DMS114 treated with DMSO at 0.1 percent for 48 hours (cell line): Measurements from ENCODE around the gene BICRAL.
"Not testable (repeated sequence)": the region's sequence is repeated elsewhere in the genome, so short reads cannot be mapped to it uniquely, and the experiment has no call there.

ENCODE experiments used
- DNase-seq: peaks from one replicate; lab custom pipeline; 2025; ENCODE audit not compliant: unreplicated experiment; lab: John Stamatoyannopoulos, UW

Gene BICRAL

DNA sequence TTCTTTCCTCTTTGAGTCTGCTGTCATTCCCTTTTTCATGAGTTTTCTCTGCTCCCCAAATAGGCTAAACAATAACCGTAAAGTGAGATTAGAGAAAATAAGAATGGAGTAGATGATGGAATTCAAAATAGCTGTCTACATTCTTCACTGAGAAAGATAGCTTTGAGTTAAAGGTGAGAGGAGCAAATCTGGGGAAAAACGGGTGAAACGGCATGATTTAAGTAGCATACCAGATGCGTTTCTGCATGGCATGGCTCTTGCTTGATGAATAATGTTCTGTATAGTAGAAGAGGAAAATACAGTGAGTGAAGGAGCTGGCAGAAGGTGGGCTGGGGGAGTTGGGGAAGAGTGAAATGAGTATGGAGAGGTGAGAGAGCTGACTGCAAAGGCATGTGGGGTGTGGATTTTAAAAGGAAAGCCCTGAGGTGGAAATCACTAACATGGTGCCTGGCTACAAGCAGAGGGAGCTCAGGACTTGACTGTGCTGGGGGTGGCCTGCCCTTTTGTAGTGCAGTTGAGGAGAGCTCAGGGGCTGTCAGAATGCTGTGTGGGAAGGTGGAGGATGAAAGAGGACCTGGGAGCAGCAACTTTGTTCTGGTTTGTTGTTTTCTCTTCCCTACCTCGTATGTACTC, 8.8 kb downstream of the BICRAL start:
- no peak for DNase-seq

DNA sequence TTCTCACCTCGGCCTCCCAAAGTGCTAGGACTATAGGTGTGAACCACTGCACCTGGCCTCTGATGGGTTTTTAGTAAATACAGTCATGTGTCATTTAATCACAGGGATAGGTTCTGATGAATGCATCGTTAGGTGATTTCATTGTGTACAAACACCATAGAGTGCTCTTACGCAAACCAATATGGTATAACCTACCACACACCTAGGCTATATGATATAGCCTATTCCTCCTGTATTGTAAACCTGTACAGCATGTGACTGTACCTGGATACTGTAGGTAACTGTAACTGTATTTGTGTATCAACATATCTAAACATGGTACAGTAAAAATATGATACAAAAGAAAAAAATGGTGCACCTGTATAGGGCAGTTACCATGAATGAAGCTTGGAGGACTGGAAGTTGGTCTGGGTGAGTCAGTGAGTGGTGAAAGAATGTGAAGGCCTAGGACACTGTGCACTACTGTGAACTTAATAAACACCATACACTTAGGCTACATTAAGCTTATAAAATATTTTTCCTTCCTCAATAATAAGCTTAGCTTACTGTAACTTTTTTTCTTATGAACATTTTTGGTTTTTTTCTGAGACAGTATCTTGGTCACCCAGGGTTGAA, 10.0 kb downstream of the BICRAL start:
- DNase-seq: no peak

GRCh38 chr6:42795651-42796050, 13.8 kb downstream of the BICRAL start:
- DNase-seq: no peak

DNA sequence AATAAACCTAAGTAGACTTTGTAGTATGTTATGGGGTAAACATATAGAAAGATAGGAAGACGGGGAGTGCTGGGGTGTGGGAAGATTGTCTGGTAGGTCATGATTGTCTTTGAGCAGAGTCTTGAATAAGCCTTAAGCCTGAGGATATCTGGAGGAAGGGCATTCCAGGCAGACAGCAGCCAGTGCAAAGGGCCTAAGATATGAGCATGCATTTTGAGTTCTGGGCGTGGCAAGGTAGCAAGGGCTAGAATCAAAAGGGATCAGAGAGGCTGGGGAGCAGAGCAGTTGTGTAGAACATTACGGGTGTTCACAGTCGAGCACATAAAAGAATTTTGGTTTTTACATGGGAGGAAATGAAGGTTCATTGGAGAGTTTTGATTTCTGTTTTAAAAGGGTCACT, 14.3 kb downstream of the BICRAL start:
- DNase-seq: no peak

DNA sequence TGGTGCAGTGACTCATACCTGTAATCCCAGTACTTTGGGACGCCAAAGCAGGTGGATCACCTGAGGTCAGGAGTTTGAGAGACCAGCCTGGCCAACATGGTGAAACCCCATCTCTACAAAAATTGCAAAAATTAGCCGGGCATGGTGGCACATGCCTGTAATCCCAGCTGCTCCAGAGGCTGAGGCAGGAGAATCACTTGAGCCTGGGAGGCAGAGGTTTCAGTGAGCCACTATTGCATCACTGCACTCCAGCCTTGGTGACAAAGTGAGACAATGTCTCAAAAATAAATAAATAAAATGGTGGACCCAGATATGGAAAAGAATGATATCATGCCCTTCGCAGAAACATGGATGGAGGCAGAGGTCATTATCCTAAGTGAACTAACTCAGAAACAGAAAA, 15.8 kb downstream of the BICRAL start:
- not testable (repeated sequence) for DNase-seq

DNA sequence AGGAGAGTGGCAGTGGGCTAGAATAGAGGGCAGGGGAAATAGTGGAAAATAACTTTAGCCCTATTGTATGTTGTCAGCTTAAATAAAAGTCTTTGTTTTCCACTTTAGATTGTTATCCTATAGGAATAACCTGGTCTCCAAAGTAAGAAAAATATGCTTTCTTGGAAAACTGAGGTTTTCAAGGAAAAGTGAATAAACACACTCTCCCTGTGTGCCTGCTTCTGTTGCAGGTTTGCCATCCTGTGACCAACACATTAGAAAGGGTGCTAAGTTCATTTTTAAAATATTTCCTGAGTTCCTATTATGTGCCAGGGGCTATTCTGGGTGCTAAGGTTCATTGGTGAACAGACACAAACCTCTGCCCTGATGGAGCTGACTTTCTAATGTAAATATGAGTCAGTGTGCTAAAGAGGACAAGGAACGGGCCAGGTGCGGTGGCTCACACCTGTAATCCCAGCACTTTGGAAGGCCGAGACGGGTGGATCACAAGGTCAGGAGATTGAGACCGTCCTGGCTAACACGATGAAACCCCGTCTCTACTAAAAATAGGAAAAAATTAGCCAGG, 23.5 kb downstream of the BICRAL start:
- DNase-seq: no peak

- DNase-seq: not testable (repeated sequence)
These were observed 24.5 kb downstream of the BICRAL start for GRCh38 chr6:42806359-42806758.

GRCh38 chr6:42808492-42809483, 26.9 kb downstream of the BICRAL start:
- DNase-seq: no peak

DNA sequence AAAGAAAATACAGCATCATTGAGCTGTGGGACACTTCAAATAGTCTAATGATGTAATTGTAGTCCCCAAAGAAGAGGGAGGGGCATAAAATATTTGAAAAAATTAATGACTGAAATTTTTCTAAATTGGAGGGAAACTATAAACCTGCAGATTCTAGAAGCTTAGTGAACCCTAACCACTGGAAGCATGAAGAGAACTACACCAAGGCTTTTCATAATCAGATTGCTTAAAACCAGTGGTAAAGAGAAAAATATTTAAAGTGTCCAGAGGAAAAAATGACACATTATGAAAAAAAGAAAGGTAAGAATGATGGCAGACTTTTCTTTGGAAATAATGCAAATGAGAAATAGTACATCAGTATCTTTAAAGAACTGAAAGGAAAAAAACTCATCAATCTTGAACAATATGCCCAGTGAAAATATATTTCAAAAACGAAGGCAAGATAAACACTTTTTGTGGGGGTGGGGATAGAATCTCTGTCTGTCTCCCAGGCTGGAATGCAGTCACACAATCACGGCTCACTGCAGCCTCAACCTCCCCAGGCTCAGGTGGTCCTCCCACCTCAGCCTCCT, 31.3 kb downstream of the BICRAL start:
- DNase-seq: no peak

DNA sequence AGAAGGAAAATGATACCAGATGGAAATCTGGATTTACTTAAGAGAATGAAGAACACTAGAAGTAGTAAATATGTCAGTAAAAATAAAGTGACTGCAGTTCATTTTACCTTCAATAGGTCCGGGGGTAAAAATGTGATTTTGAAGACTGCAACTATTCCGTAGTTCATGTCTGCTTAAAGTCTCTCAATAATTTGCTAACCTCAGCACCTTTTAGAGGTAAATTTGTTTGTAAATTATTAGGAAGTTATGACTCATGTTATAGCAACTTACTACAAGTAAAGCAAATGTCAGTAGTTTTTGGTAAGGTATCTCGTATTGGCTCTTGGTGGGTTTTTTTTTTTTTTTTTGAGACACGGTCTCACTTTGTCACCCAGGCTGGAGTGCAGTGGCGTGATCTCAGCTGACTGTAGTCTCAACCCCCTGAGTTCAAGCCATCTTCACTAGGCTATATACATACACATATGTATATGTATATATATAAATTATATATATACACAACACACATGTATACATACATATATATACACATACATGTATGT, 32.1 kb downstream of the BICRAL start:
- DNase-seq: no peak

DNA sequence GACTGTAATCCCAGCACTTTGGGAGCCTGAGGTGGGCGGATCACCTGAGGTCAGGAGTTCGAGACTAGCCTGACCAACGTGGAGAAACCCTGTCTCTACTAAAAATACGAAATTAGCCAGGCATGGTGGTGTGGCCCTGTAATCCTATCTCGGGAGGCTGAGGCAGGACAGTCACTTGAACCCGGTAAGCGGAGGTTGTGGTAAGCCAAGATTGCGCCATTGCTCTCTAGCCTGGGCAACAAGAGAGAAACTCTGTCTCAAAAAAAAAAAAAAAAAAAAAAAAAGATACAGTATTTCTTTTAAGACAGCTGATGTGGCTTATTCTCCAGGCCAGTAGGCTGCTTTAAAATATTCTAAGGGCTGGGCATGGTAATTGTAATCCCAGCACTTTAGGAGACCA, 33.9 kb downstream of the BICRAL start:
- not testable (repeated sequence) for DNase-seq

DNA sequence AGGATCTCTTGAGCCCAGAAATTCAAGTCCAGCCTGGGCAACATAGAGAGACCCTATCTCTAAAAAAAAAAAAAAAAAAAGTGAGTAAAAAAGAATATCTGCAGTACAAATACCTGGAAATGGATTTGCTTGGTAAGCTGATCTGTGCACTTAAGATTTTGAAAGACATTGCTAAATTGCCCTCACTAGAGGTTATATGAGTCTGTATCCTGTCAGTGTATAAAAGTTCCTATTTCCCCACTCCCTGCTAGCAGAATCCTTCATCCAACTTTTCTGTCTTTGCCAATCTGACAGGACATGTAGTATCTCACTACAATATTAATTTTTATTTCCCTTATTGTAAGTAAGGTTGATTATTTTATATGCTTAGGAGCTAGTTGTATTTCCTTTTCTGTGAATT, 36.1 kb downstream of the BICRAL start:
- DNase-seq: no peak

GRCh38 chr6:42818416-42818815, 36.6 kb downstream of the BICRAL start:
- DNase-seq: no peak

DNA sequence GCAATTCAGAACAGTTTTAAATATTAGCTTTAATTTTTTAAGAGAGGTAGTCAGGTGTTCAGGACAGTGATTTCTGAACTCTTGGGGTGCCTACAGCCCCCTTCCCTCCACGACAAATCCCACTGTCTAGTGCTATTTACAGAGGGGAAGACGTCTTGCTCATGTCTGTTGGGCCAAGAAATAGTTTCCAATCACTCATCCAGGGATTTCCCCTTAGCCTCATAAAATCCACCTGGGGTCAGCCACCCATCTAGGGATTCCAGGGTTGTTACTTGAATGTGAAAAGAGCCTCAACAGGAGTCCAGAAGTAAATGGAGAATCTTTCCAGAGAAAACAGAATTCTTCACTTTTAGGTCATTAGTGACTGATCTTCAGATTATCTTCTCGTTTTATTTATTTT, 37.0 kb downstream of the BICRAL start:
- DNase-seq: no peak

- DNase-seq: no peak
These were observed 38.1 kb downstream of the BICRAL start for GRCh38 chr6:42819803-42820511.

GRCh38 chr6:42820512-42821340, 38.9 kb downstream of the BICRAL start:
- DNase-seq: no peak

GRCh38 chr6:42821341-42821668, 39.5 kb downstream of the BICRAL start:
- DNase-seq: no peak

GRCh38 chr6:42821846-42822245, 40.0 kb downstream of the BICRAL start:
- DNase-seq: no peak

GRCh38 chr6:42829561-42830092, 47.8 kb downstream of the BICRAL start:
- no peak for DNase-seq
